Liver (tissue), 9 donors: ENCODE data around the gene FOCAD. TPM values are rescaled to one million over a fixed set of nuclear protein-coding genes. Genes with fewer than 3 reads are reported as not detected.

Experiments used
- DNase-seq: peaks from one replicate; pipeline ENCODE4 v3.0.0-alpha.2; 2017; ENCODE audit warnings: low spot score
- H3K27ac ChIP-seq, 2 donors: one replicate each; pipeline ENCODE4 v1.7.0; 2013; ENCODE audit warnings: inconsistent platforms in 2 of 2, low read length in 2 of 2, control low read depth in 1 of 2, low read depth in 1 of 2, mild to moderate bottlenecking in 1 of 2
- H3K27me3 ChIP-seq, 4 donors: one replicate each; pipeline versions ENCODE4 v1.6.1 to v1.7.0; 2013; ENCODE audit warnings: low read length in 3 of 4, inconsistent platforms in 1 of 4, mild to moderate bottlenecking in 1 of 4, moderate library complexity in 1 of 4; ENCODE audit not compliant: control insufficient read depth in 4 of 4, insufficient read depth in 4 of 4
- H3K36me3 ChIP-seq, 4 donors: one replicate each; pipeline versions ENCODE4 v1.6.1 to v1.7.0; 2013; ENCODE audit warnings: low read length in 3 of 4, mild to moderate bottlenecking in 3 of 4, low read depth in 1 of 4, moderate library complexity in 1 of 4; ENCODE audit not compliant: control insufficient read depth in 4 of 4, insufficient read depth in 3 of 4
- H3K4me1 ChIP-seq, 4 donors: one replicate each; pipeline versions ENCODE4 v1.6.1 to v1.7.0; 2013; ENCODE audit warnings: low read length in 3 of 4, mild to moderate bottlenecking in 3 of 4, moderate library complexity in 1 of 4; ENCODE audit not compliant: control insufficient read depth in 4 of 4, insufficient read depth in 4 of 4
- H3K4me3 ChIP-seq, 3 donors: one replicate each; pipeline versions ENCODE4 v1.6.1 to v1.7.0; 2013; ENCODE audit warnings: low read length in 3 of 3, control low read depth in 1 of 3, low read depth in 1 of 3, mild to moderate bottlenecking in 1 of 3
- H3K9ac ChIP-seq, 2 donors: one replicate each; pipeline ENCODE4 v1.7.0; 2013; ENCODE audit warnings: low read length in 2 of 2, mild to moderate bottlenecking in 2 of 2, moderate library complexity in 2 of 2, control low read depth in 1 of 2, low read depth in 1 of 2
- H3K9me3 ChIP-seq, 4 donors: one replicate each; pipeline versions ENCODE4 v1.6.1 to v1.7.0; 2013; ENCODE audit warnings: low read length in 3 of 4; ENCODE audit not compliant: control insufficient read depth in 4 of 4
- ATF3 ChIP-seq: IDR thresholded peaks from 2 replicates; pipeline ENCODE4 v1.6.1; 2016; ENCODE audit warnings: antibody characterized with exemption
- CTCF ChIP-seq: fragments of 150-350 bp; IDR thresholded peaks from 2 replicates; pipeline ENCODE4 v1.5.1; 2017; ENCODE audit warnings: improper control_type of control experiment, low read depth, low read length; ENCODE audit not compliant: missing input control
- FOXA1 ChIP-seq: IDR thresholded peaks from 2 replicates; pipeline ENCODE4 v1.6.1; 2016; ENCODE audit warnings: antibody characterized with exemption
- FOXA2 ChIP-seq: IDR thresholded peaks from 2 replicates; pipeline ENCODE4 v1.6.1; 2016; ENCODE audit warnings: antibody characterized with exemption
- GABPA ChIP-seq, 2 donors: IDR thresholded peaks in 1 of 2; conservative IDR thresholded peaks in 1 of 2; 2 replicates each; pipeline ENCODE4 v1.6.1; 2016; ENCODE audit warnings: antibody characterized with exemption in 2 of 2, mild to moderate bottlenecking in 1 of 2, moderate library complexity in 1 of 2
- HNF4A ChIP-seq, 2 donors: conservative IDR thresholded peaks; 2 replicates each; pipeline ENCODE4 v1.6.1; 2016; ENCODE audit warnings: antibody characterized with exemption in 2 of 2, mild to moderate bottlenecking in 2 of 2
- HNF4G ChIP-seq: IDR thresholded peaks from 2 replicates; pipeline ENCODE4 v1.6.1; 2016; ENCODE audit warnings: antibody characterized with exemption
- JUND ChIP-seq, 2 donors: IDR thresholded peaks; 2 replicates each; pipeline ENCODE4 v1.6.1; 2016; ENCODE audit warnings: antibody characterized with exemption in 2 of 2
- NR2F2 ChIP-seq: IDR thresholded peaks from 2 replicates; pipeline ENCODE4 v1.6.1; 2016; ENCODE audit warnings: antibody characterized with exemption
- RAD21 ChIP-seq, 2 donors: IDR thresholded peaks; 2 replicates each; pipeline ENCODE4 v1.6.1; 2016; ENCODE audit warnings: antibody characterized with exemption in 2 of 2, mild to moderate bottlenecking in 2 of 2
- RXRA ChIP-seq, 2 donors: IDR thresholded peaks; 2 replicates each; pipeline ENCODE4 v1.6.1; 2017 to 2018; ENCODE audit warnings: antibody characterized with exemption in 2 of 2, mild to moderate bottlenecking in 1 of 2
- SP1 ChIP-seq: IDR thresholded peaks from 2 replicates; pipeline ENCODE4 v1.6.1; 2018; ENCODE audit warnings: antibody characterized with exemption, mild to moderate bottlenecking
- TAF1 ChIP-seq: conservative IDR thresholded peaks from 2 replicates; pipeline ENCODE4 v1.6.1; 2016; ENCODE audit warnings: antibody characterized with exemption, mild to moderate bottlenecking
- YY1 ChIP-seq: IDR thresholded peaks from 2 replicates; pipeline ENCODE4 v1.6.1; 2016; ENCODE audit warnings: antibody characterized with exemption, mild to moderate bottlenecking
- ZBTB33 ChIP-seq: IDR thresholded peaks from 2 replicates; pipeline ENCODE4 v1.6.1; 2016; ENCODE audit warnings: antibody characterized with exemption
- WGBS: extraction: QIAGEN DNeasy Blood & Tissue Kit; methylation state at CpG from one replicate; pipeline ENCODE4 v1.1.7; 2013; 5-methylcytosine and 5-hydroxymethylcytosine counted together
- polyA plus RNA-seq, 2 donors: library from polyadenylated mRNA; stranded (reverse) in 1 of 2; unstranded in 1 of 2; fragments of 200-250 nt in 1 of 2; fragments of >200 nt in 1 of 2; fragmentation: Nextera tagmentation in 1 of 2; extraction: Ambion mirVana in 1 of 2; gene quantifications; one replicate each; pipeline versions ENCODE4 v1.2.1 to v1.2.3, GENCODE V29; 2013 to 2015
- total RNA-seq, 2 donors: library from RNA; depleted of rRNA; stranded (reverse); fragments of >200 nt; gene quantifications; one replicate each; pipeline ENCODE4 v1.2.3, GENCODE V29; 2014
- TF ChIP-seq, protein P1 (sequence below): IDR thresholded peaks from 2 replicates; pipeline ENCODE4 v1.6.1; 2016; ENCODE audit warnings: antibody characterized with exemption
- TF ChIP-seq, protein P2 (sequence below): IDR thresholded peaks from 2 replicates; pipeline ENCODE4 v1.6.1; 2016; ENCODE audit warnings: antibody characterized with exemption, mild to moderate bottlenecking
- donor health status: healthy.
- donor health status: healthy.
- donor health status: healthy.
- donor health status: healthy.
- donor health status: healthy.

FOCAD gene
- total and polyA plus RNA-seq, 4 donors = 3.2 to 21.0 (median 10.3) TPM

DNA sequence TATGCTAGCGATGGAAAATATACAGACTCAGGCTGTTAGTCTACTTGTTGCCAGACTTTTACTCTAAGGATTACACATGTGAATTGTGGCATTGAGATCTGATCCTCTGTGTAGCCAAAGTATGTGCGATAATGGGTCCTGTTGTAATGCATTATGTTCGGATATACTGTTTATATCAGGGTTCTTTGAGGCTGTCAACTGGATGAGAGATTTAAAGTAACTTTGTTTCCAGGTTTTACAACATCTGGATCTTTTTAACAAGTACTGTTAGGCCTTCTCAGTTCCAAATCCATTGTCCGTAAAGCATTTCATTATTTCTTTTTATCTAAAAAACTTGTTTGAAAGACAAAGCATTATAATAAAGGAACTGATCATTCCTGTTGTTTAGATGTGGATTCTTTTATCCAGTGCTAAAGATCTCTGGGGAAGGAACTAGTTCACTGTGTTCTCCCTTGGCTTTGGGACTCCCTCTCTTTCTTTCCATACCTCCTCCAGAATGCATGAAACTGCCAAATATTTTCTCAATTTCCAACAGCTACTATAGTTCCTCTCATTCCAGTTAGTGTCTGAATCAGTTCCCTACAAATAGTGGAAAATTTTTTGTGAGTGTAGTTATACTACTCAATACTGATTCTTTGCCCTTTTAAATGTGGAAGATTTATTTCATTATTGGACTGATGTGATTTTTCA, 278.6 kb downstream of the FOCAD start:
- no peak for DNase-seq
- Histone ChIP-seq H3K36me3 (no peaks in the 10 kb centered on the region), H3K27ac (no peak overlapping the region), H3K9ac (no peak overlapping the region), H3K4me1 (no peaks in the 10 kb centered on the region), H3K27me3 (no peaks in the 10 kb centered on the region), H3K4me3 (no peak overlapping the region), H3K9me3 (no peaks in the 10 kb centered on the region)
- WGBS = 95% methylated on average over 4 of the region's 4 CpGs
- TF ChIP-seq JUND (IDR thresholded peaks at IDR 0.05) (no peak), FOXA1 (no peak), FOXA2 (no peak), HNF4A (conservative IDR thresholded peaks at IDR 0.05) (no peak), SP1 (no peak), CTCF (no peak), HNF4G (no peak), YY1 (no peak), RAD21 (IDR thresholded peaks at IDR 0.05) (no peak), GABPA (IDR thresholded peaks at IDR 0.05 in 1 of 2, conservative IDR thresholded peaks at IDR 0.05 in 1 of 2) (no peak), ATF3 (no peak), TAF1 (no peak), ZBTB33 (no peak)
- TF ChIP-seq, protein P1, sequence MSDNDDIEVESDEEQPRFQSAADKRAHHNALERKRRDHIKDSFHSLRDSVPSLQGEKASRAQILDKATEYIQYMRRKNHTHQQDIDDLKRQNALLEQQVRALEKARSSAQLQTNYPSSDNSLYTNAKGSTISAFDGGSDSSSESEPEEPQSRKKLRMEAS = no peak
- TF ChIP-seq, protein P2, sequence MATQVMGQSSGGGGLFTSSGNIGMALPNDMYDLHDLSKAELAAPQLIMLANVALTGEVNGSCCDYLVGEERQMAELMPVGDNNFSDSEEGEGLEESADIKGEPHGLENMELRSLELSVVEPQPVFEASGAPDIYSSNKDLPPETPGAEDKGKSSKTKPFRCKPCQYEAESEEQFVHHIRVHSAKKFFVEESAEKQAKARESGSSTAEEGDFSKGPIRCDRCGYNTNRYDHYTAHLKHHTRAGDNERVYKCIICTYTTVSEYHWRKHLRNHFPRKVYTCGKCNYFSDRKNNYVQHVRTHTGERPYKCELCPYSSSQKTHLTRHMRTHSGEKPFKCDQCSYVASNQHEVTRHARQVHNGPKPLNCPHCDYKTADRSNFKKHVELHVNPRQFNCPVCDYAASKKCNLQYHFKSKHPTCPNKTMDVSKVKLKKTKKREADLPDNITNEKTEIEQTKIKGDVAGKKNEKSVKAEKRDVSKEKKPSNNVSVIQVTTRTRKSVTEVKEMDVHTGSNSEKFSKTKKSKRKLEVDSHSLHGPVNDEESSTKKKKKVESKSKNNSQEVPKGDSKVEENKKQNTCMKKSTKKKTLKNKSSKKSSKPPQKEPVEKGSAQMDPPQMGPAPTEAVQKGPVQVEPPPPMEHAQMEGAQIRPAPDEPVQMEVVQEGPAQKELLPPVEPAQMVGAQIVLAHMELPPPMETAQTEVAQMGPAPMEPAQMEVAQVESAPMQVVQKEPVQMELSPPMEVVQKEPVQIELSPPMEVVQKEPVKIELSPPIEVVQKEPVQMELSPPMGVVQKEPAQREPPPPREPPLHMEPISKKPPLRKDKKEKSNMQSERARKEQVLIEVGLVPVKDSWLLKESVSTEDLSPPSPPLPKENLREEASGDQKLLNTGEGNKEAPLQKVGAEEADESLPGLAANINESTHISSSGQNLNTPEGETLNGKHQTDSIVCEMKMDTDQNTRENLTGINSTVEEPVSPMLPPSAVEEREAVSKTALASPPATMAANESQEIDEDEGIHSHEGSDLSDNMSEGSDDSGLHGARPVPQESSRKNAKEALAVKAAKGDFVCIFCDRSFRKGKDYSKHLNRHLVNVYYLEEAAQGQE = no peak

DNA sequence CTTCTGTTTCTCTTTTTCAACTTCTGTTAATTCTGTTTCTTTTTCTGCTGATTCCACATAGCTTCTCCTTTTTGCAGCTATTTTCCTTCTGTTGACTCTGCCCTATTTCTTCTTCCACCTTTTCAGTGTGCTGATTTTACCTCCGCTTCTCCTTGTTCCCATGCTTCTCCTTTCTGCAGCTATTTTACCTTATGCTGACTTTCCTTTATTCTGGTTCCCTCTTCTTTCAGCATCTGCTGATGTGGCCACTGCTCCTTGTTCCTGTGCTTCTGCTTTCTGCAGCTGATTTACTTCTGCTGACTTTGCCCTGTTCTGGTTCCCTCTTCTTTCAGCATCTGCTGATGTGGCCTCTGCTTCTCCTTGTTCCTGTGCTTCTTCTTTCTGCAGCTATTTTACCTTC, 288.6 kb downstream of the FOCAD start:
- Histone ChIP-seq H3K4me3 (no peak overlapping the region), H3K9ac (no peak overlapping the region)
- 100% methylated on average over 1 of the region's 1 CpG for WGBS
- TF ChIP-seq RXRA (IDR thresholded peaks at IDR 0.05) = no peak
- TF ChIP-seq JUND (IDR thresholded peaks at IDR 0.05) = no peak
- no peak for TF ChIP-seq NR2F2
- no peak for TF ChIP-seq ZBTB33
- TF ChIP-seq, protein P1 = no peak
- no peak for TF ChIP-seq CTCF
- no peak for TF ChIP-seq SP1
- TF ChIP-seq FOXA2 = no peak
- TF ChIP-seq ATF3 = no peak

More for the DNA sequence above, 288.6 kb downstream of the FOCAD start:
- no peak for DNase-seq
- H3K27ac ChIP-seq = no peak overlapping the region
- no peaks in the 10 kb centered on the region for H3K27me3 ChIP-seq
- H3K9me3 ChIP-seq = no peaks in the 10 kb centered on the region
- H3K4me1 ChIP-seq = no peaks in the 10 kb centered on the region
- peaks cover 0 to 4% (median 0%) of the 10 kb centered on the region in 4 donors for H3K36me3 ChIP-seq
